Panc1 (cell line): ENCODE results near the gene PLXNC1.

Experiments used
- CTCF ChIP-seq: fragments of 450-650 bp; IDR thresholded peaks from 2 replicates; pipeline ENCODE4 v1.5.1; 2017; ENCODE audit warnings: mild to moderate bottlenecking
- POLR2AphosphoS5 ChIP-seq: IDR thresholded peaks from 2 replicates; pipeline ENCODE4 v1.6.1; 2012; ENCODE audit warnings: mild to moderate bottlenecking, low read depth, low read length, moderate library complexity
- REST ChIP-seq, 2 experiments: IDR thresholded peaks; 2 replicates each; pipeline ENCODE4 v1.6.1; 2011 to 2012; ENCODE audit warnings: low read depth in 2 of 2, control low read depth in 1 of 2, low read length in 1 of 2, mild to moderate bottlenecking in 1 of 2, moderate library complexity in 1 of 2; ENCODE audit not compliant: insufficient read depth in 1 of 2
- SIN3A ChIP-seq: IDR thresholded peaks from 2 replicates; pipeline ENCODE4 v1.6.1; 2012; ENCODE audit warnings: low read depth, mild to moderate bottlenecking, low read length, moderate library complexity, borderline replicate concordance; ENCODE audit not compliant: insufficient read depth
- TCF7L2 ChIP-seq: IDR thresholded peaks from 2 replicates; pipeline ENCODE4 v1.6.1; 2011; ENCODE audit warnings: mild to moderate bottlenecking, low read depth, low read length, inconsistent platforms

GRCh38 chr12:94250130-94250529, 101.8 kb downstream of the PLXNC1 start:
- TF ChIP-seq CTCF, result no peak
- TF ChIP-seq POLR2AphosphoS5, result no peak
- no peak for TF ChIP-seq TCF7L2
- TF ChIP-seq REST (IDR thresholded peaks at IDR 0.05; ENCODE audit: insufficient read depth in 1 of 2, low read depth in 2 of 2, low read length in 1 of 2), result no peak
- no peak for TF ChIP-seq SIN3A
